ENCODE data around the gene AUH.

The AUH gene

GRCh38 chr9:91336786-91337185, 24.9 kb downstream of the AUH start:
- no peak for DNase-seq

- no peak for DNase-seq
These were observed 27.7 kb downstream of the AUH start for GRCh38 chr9:91334053-91334452.

GRCh38 chr9:91333551-91333950, 28.2 kb downstream of the AUH start:
- DNase-seq, result no peak

GRCh38 chr9:91332546-91333231, 29.0 kb downstream of the AUH start:
- peak; percentile 53 to 62 (median 55) for DNase-seq

GRCh38 chr9:91331849-91332248, 29.9 kb downstream of the AUH start:
- no peak for DNase-seq

- DNase-seq, result no peak
These were observed 33.5 kb downstream of the AUH start for GRCh38 chr9:91328186-91328585.

GRCh38 chr9:91321691-91322090, 40.0 kb downstream of the AUH start:
- no peak for DNase-seq

GRCh38 chr9:91320299-91320698, 41.4 kb downstream of the AUH start:
- peak in 1 of 3 donors; percentile 16 for DNase-seq

GRCh38 chr9:91316093-91316492, 45.6 kb downstream of the AUH start:
- DNase-seq, result no peak

GRCh38 chr9:91315191-91315590, 46.5 kb downstream of the AUH start:
- no peak for DNase-seq

GRCh38 chr9:91312717-91313325, 48.9 kb downstream of the AUH start:
- no peak for DNase-seq

GRCh38 chr9:91310037-91310436, 51.7 kb downstream of the AUH start:
- DNase-seq, result no peak

- DNase-seq, result no peak
These were observed 53.5 kb downstream of the AUH start for GRCh38 chr9:91308191-91308590.

GRCh38 chr9:91307279-91307678, 54.4 kb downstream of the AUH start:
- no peak for DNase-seq

- DNase-seq, result no peak
These were observed 55.5 kb downstream of the AUH start for GRCh38 chr9:91306296-91306630.

- peak; percentile 78 to 93 (median 84) for DNase-seq
These were observed 56.0 kb downstream of the AUH start for GRCh38 chr9:91305596-91306295.

GRCh38 chr9:91303741-91304415, 57.8 kb downstream of the AUH start:
- DNase-seq, result no peak

GRCh38 chr9:91302831-91303230, 58.9 kb downstream of the AUH start:
- DNase-seq, result peak; percentile 76 to 93 (median 93)

GRCh38 chr9:91301161-91301560, 60.6 kb downstream of the AUH start:
- DNase-seq, result peak in 1 of 3 donors; percentile 17

GRCh38 chr9:91298311-91298710, 63.4 kb downstream of the AUH start:
- DNase-seq, result peak; percentile 55 to 92 (median 90)

GRCh38 chr9:91297306-91297705, 64.4 kb downstream of the AUH start:
- DNase-seq, result peak in 1 of 3 donors; percentile 41

GRCh38 chr9:91296354-91296753, 65.4 kb downstream of the AUH start:
- no peak for DNase-seq

GRCh38 chr9:91295357-91295756, 66.4 kb downstream of the AUH start:
- DNase-seq, result no peak

- no peak for DNase-seq
These were observed 69.9 kb downstream of the AUH start for GRCh38 chr9:91291866-91292265.

Measured in suppressor macrophage treated with lipopolysaccharide for 1 hour (primary cell).